ENCODE results near the gene ENTREP3.
"Not testable (repeated sequence)": the region's sequence is repeated elsewhere in the genome, so short reads cannot be mapped to it uniquely, and the experiment has no call there.

The ENTREP3 gene

DNA sequence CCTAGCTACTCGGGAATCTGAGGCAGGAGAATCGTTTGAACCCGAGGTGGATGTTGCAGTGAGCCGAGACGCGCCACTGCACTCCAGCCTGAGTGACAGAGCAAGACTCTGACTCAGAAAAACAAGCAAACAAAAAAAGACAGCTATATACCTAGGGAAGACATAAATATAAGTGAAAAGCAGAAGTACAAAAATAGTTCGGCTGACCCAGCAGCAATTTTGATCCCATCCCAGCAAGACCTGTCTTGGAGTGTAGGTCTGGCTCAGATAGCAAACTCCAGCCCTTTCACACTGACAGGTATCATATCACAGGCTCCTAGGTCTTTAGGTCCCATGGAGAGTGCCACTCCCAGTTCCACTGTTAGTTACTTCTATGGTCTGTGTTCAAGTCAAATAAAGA lies 32.2 kb downstream of the ENTREP3 start:
- TF ChIP-seq, protein P1, sequence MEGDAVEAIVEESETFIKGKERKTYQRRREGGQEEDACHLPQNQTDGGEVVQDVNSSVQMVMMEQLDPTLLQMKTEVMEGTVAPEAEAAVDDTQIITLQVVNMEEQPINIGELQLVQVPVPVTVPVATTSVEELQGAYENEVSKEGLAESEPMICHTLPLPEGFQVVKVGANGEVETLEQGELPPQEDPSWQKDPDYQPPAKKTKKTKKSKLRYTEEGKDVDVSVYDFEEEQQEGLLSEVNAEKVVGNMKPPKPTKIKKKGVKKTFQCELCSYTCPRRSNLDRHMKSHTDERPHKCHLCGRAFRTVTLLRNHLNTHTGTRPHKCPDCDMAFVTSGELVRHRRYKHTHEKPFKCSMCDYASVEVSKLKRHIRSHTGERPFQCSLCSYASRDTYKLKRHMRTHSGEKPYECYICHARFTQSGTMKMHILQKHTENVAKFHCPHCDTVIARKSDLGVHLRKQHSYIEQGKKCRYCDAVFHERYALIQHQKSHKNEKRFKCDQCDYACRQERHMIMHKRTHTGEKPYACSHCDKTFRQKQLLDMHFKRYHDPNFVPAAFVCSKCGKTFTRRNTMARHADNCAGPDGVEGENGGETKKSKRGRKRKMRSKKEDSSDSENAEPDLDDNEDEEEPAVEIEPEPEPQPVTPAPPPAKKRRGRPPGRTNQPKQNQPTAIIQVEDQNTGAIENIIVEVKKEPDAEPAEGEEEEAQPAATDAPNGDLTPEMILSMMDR (IDR thresholded peaks at IDR 0.05; ENCODE audit: extremely low read depth, missing control alignments) = no peak
- DNase-seq (ENCODE audit: low spot score) = no peak

GRCh38 chr1:155220211-155220965 lies 34.9 kb downstream of the ENTREP3 start:
- DNase-seq (ENCODE audit: low spot score) = not testable (repeated sequence)

DNA sequence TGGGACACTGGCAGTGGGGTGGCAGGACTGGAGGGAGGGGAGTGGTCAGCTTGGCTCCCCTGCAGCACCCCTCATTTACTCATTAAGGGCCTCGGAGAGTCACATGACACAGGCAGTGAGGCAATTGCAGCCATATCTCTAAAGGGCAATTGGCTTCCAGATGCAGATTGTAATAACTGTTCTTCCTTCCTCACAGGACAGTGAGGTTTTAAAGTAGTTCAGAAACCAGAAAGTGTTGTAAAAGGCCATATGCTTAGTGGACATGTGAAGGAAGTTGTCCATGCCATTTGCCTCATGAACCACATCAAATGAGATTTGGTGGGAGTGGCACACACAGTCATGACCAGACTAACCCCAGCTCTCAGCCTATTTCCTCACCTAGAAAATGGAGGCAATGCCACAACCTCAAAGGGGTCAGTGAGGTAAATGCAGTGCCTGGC lies 35.7 kb downstream of the ENTREP3 start:
- TF ChIP-seq, protein P1 (IDR thresholded peaks at IDR 0.05; ENCODE audit: extremely low read depth, missing control alignments) = no peak
- no peak for DNase-seq (ENCODE audit: low spot score)

- TF ChIP-seq, protein P1 (IDR thresholded peaks at IDR 0.05; ENCODE audit: extremely low read depth, missing control alignments) = no peak
- no peak for DNase-seq (ENCODE audit: low spot score)
Measured at GRCh38 chr1:155218854-155219591, 36.3 kb downstream of the ENTREP3 start.

- not testable (repeated sequence) for DNase-seq (ENCODE audit: low spot score)
Measured at GRCh38 chr1:155214702-155215101, 40.6 kb downstream of the ENTREP3 start.

DNA sequence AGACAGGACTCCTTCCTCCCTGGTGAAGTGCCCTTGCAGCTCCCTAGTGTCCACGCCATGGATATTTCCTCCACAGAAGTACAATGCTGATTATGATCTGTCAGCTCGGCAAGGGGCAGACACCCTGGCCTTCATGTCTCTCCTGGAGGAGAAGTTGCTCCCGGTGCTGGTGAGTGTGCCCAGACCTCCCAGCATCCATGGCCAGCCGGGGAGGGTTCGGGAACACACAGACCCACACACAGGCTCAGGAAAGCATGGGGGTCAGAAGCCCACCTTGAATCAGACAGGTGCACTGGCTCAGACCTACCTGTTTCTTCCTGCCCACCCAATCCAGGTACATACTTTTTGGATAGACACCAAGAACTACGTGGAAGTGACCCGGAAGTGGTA lies 43.2 kb downstream of the ENTREP3 start:
- DNase-seq (ENCODE audit: low spot score) = not testable (repeated sequence)

DNA sequence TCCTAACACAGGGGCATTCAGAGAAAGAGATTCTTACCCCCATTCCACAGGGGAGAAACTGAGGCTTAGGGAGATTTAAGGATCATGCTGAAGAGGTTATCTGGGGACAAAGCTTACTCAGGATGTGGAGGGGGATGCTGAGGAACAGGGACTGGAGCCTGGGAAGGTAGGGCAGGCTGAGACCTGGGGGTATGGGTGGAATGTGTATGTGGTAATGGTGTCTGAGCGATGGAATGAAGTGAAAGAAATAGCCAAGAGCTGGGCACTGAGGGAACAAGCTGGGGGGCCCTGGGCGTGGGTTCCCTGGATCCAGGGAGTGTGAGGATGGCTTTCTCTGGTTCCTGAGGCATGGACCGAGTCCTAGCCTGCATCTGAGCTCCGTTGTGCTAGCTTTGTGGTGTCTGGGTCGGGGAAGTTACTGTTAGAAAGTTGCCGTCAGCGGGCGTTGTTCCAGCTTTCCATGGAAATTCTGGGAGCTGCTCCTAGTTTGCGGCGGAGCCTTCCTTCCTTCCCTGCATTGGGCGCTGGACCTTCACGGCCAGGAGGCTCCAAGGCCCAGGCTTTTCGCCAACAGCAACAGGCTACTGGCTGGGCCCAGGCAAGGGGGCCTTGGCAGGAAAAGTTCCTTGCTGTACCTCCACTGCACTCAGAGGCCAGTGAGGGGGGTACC lies 43.8 kb downstream of the ENTREP3 start:
- DNase-seq (ENCODE audit: low spot score) = not testable (repeated sequence)

DNA sequence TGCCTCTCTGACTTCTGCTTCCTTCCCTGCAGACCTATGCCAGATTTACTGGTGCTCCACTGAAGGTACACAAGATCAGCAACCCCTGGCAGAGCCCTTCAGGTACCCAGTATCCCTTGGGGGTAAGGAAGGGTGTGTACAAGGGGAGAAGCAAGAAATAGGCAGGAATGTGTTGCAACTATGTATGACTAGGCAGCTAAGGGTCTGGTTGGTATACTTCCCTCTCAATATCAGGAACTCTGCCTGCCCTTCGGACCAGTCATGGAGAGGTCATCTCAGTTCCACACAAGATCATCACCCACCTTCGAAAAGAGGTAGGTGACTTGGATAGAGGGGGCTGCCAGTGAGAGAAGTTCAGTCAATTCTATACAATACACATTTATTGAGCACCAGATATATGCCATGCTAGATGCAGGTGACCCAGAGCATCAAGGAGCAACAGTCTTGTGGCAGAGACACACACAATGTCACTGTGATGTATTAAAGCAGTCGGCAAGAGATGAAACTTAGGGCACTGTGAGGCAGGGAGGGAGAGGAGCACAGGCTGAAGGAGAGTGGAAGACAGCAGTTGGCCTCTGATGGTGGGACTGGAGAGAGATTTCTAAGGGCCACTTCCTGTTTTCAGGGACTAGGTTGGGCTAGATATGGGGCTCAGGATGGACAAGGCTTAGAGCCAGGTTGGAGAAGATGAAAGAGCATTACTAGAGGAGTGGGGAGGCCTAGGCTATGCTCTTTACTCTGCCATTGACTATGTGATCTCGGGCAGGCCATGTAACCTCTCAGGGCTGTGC lies 44.8 kb downstream of the ENTREP3 start:
- no peak for DNase-seq (ENCODE audit: low spot score)
- TF ChIP-seq, protein P1 (IDR thresholded peaks at IDR 0.05; ENCODE audit: extremely low read depth, missing control alignments) = no peak

DNA sequence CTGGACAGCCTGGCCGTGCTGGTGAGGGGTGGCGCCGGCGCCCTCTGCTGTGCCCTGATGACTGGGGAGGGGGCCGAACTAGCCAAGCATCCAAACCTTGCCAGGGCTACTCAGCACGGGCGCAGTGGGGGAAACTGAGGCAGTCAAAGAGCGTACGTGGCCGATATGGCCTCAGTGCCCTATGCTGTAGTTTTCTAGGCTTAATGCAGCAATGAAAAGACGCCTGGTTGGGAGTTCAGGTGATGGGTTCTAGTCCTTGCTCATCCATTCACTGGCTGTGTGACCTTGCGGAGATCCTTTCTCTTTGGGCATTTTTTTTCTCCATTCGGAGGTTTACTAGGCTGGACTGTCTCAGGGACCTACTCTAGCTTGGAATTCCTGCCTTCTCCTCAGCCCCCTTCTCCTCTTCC lies 46.0 kb downstream of the ENTREP3 start:
- TF ChIP-seq, protein P1 (IDR thresholded peaks at IDR 0.05; ENCODE audit: extremely low read depth, missing control alignments) = no peak
- no peak for DNase-seq (ENCODE audit: low spot score)
